Stimulated activated naive CD4-positive, alpha-beta T cell treated with Interleukin-2 at 50 U/mL for 16 hours (primary cell): ENCODE measurements around the gene CHADL.
"Not testable (repeated sequence)": the region's sequence is repeated elsewhere in the genome, so short reads cannot be mapped to it uniquely, and the experiment has no call there.

ENCODE experiments used
- DNase-seq: peaks from one replicate; lab custom pipeline; 2025; lab: John Stamatoyannopoulos, UW

The CHADL gene

GRCh38 chr22:41240377-41241132 lies at the start of gene CHADL:
CHADL (minus strand) TSS chr22:41240931; CDS start chr22:41240881, 50 bp downstream.
- no peak for DNase-seq

DNA sequence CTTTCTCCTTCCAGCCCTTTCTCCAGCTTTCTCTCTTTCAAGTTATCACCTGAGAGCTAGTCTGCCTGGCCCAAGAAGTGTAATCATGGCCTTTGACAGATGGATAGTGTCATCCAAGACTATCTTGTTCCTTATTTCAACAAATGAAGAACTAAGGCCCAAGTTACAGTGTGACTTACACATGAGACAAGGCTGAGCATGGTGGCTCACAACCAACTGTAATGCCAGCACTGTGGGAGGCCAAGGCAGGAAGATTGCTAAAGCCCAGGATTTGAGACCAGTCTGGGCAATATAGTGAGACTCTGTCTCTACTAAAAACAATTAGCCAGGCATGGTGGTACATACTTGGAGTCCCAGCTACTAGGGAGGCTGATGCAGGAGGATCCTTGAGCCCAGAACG lies 48.9 kb upstream of the CHADL start:
- DNase-seq: no peak

DNA sequence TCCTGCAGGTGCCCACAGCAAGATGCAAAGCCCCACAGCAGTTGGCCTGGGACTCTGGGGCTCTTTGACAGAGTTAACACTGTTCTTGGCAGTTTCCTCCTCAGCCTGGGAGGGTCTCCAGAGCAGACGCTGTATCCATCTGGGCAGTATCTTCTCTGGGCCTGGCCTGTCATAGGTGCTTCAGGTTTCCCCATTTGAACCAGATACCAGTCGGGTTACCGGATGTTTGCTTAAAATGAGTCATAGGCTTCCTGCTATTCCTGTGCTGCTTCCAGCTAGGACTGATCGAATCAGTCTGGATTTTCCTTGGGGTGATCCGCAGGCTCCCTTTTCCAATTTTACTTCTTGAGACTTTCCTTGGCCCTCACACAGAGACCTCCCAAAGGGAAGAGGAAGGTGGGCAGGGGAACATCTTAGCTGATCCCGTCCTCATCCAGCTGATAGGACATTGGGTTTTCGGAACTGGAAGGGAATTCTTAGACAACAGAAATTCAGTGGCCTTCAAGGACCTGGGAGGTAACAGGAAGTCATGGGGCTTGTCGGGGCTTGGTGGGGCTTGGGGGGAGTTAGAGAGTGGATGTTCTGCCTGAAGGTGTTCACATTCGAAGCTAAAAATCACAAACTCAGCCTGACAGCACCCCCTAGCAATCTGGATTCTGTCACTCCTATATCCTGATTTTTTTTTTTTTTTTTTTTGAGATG lies 47.7 kb upstream of the CHADL start:
- DNase-seq: no peak

DNA sequence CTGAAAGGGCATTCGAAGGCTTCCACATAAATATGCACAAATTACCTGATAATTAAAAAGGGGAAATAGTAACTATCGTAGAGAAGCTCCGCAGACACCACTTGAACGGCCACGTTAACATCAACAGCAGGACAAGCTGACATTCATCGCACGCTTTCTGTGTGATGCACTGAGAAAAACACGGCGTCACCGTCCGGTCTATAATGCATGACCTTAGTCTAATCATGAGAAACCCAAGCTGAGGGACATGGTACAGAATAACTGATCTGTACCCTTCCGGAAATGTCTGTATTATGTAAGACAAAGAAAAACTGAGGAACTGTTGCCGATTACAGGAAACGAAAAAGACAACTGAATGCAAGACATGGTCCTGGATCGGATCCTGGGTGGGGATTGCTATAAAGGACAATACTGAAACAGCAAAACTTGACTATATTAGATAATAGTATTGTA lies 45.9 kb upstream of the CHADL start:
- peak; percentile 53 for DNase-seq

DNA sequence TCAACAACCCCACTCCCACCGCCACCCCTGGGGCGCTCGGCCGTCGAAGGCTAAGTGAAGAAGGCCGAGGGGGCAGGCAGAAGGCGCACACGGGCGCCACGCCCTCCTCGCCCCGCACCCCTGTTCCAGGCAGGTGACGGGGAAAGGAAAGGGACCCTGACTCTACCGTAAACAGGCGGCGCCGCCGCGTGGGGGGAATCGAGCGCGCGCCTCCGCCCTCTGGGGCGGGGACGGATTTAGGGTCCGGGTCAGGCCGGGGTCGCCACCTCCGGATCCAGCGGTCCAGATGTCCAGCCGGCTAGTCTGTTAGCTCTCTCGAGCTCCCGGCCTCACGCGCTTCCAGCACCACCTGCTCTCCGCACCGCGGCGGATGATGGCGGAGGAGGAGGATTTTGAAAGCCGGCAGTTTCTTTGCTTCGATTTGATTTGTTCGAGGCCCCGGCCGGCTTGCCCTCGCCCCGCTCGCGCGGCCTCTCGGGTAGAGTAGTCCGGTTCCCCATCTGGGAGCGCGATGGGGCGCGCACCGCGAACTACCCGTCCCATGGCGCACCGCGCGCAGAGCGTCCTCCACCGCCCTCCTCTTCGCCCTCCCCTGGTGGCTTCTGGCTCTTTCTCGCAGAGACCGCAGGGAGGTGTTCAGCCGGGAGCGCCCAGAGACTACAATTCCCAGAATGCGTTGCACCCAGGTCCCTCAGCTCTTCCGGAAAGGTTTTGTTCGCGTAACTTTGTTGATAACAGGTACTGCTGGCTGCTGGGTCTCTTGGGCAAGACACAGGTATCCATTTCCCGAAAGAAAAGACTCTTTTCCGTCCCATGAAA lies 45.3 kb upstream of the CHADL start, which contains the start of gene RANGAP1:
TSS of gene RANGAP1 (minus strand) at position 368 of the 819 bp plus-strand sequence. CDS start 5,143 bp downstream, outside the sequence.
- DNase-seq: peak; percentile 98

DNA sequence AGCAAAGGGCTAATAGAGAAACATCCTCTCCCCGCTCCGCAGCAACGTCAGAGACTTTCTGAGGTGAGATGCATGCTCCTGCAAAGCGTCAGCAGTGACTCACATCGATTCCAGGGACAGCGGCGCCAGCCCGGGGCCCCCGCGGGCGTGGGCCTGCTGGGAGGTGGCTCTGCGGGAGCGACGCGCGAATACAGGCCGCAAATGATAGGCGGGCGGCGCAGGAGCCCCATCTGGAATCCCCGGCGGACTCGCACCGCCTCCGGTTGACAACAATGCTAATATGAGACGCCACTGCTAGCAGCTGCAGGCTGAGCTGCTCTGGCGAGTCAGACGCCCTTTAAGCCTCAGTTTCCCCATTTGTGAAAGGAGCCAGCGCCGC lies 44.7 kb upstream of the CHADL start:
- peak; percentile 91 for DNase-seq

DNA sequence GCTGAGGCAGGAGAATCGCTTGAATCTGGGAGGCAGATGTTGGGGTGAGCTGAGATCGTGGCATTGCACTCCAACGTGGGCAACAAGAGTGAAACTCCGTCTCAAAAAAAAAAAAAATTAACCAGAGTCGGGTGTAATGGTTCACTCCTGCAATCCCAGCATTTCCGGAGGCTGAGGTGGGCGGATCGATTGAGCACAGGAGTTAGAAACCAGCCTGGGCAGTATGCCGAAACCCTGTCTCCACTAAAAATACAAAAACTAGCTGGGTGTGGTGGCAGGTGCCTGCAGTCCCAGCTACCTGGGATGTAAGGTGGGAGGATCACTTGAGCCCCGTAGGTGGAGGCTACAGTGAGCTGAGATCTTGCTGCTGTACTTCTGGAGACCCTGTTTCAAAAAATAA lies 43.7 kb upstream of the CHADL start:
- DNase-seq: no peak

GRCh38 chr22:41280854-41281253 lies 40.1 kb upstream of the CHADL start:
- no peak for DNase-seq

DNA sequence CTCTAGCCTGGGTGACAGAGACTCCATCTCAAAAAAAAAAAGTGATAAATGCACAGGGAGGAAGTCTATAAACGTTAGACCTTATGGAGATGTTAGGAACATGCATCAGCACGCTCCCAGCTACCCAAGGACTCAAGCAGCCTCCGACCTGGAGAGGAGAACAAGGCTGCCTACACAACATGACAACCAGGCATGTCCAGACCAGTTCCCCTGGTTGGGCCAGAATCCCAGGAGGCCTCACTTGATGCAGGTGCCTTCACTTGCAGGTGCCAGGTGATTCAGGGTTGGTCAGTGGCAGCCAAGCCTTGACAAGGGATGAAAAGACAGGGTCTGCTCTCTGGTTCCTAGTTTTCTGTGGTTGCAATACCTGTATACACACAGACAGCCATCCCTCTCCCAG lies 39.3 kb upstream of the CHADL start:
- DNase-seq: no peak

GRCh38 chr22:41274856-41275255 lies 34.1 kb upstream of the CHADL start:
- no peak for DNase-seq

- DNase-seq: no peak
These were observed 32.4 kb upstream of the CHADL start for GRCh38 chr22:41273128-41273527.

DNA sequence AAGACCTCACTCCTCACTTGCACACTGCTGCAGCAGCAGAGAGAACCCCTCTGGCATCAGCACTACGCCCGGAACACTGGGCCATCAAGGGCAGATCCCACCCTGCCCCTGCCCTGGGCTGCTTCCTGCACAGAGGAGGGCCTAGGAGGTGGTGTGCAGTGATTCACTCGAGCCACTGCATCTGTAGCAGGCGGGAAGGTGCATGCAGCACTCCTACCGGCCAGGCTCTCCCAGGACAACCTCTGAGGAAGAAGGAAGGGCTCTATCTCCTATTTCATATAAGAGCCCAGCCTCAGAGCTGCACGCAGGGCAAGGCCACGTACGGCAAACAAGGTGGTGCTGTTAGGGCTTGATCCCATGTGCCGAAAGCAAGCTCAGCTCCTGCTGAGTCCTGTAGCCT lies 31.1 kb upstream of the CHADL start:
- DNase-seq: no peak

DNA sequence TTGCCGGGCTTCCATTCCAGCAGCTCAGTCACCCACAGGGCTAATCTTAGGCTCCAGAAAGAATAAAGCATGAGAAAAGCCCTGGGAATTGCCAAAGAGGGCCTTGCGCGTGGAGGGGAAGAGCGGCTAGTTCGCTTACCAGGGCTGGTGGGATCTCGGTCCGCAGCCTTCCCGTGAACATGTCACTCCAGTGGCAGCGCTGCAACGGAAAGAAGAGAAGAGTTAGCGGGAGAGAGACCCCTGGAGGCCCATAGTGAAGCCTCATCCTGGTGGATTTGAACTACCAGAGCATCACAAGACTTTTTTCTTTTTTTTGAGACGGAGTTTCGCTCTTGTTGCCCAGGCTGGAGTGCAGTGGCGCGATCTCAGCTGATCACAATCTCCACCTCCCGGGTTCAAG lies 27.2 kb upstream of the CHADL start:
- no peak for DNase-seq

- DNase-seq: no peak
These were observed 23.7 kb upstream of the CHADL start for GRCh38 chr22:41264408-41264941.

GRCh38 chr22:41263704-41264103 lies 23.0 kb upstream of the CHADL start:
- no peak for DNase-seq

GRCh38 chr22:41262250-41262765 lies 21.6 kb upstream of the CHADL start:
- DNase-seq: no peak

DNA sequence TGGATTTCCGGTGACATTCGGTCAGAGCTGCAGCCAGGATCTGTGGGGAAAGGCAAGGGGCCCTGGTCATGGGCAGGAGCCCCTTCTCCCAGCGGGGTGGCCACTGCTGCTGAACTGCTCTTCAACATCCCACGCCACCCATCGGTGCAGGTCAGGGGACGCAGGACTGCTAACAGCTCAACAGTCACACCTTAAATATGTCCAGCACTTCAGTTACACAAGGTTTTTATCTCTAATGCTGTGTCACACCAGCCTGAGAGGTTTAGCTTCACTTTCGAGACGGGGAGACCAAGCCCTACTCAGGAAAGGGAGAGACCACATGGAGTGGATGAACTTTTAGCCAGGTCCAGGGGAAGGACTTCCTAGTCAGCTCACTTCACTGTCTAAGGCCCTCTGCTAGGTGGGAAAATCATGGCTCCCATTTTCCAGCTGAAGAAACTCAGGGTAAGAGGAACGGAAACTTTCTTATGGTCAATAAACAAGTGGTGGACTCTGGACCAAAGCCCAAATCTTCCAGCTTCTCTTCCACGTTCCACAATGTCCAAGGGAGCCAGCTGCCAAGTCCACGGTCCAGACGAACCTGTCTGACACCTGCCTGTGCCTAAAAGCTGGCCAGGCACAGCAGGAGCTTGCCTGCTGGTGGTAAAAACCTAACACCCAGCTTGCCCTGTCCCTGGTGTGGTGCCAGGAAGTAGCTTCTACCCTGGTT lies 21.0 kb upstream of the CHADL start:
- no peak for DNase-seq

DNA sequence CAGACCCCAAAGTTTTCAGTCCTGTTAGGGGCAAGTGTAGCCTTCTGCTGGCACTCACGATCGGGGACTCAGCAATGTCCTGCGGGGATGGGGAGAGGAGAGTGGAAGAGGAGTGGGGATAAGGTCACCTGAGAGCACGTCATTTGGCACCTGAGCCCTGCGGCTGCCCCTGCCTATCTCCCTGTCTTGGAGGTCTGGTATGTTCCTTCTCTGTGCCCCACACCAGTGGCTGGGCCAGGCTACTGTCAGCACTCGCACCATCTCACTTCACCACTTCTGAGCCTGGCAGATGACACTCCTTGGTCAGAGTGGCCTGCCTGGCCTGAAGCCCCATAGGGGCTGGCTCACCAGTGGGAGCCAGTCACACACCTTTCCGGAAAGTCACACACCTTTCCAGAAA lies 20.1 kb upstream of the CHADL start:
- DNase-seq: no peak

DNA sequence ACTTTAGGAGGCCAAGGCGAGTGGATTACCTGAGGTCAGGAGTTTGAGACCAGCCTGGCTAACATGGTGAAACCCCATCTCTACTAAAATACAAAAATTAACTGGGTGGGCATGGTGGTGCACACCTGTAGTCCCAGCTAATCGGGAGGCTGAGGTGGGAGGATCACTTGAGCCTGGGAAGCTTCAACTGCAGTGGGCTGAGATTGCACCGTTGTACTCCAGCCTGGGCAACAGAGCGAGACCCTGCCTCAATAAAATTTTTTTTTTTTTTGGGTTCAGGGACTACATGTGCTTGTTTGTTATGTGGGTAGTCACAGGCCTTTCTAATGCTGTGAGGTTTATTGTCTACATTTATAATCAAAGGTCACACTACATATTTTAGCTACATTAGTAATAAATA lies 19.0 kb upstream of the CHADL start:
- not testable (repeated sequence) for DNase-seq

- no peak for DNase-seq
These were observed 17.0 kb upstream of the CHADL start for GRCh38 chr22:41257696-41258095.
